Stimulated activated memory B cell treated with anti-CD40 and anti-IgM and Interleukin-4, amounts not matched to agents 10 μg/mL and 1 μg/mL and 100 μg/mL, for 72 hours (primary cell): ENCODE data around the gene ZNF558.
"Not testable (repeated sequence)": the region's sequence is repeated elsewhere in the genome, so short reads cannot be mapped to it uniquely, and the experiment has no call there.

Experiments
- ATAC-seq: fragments of 150-1000 bp; cut with Tn5 transposase; 2 replicates; pipeline ENCODE4 v1.10.0; 2021
- H3K27ac Mint-ChIP-seq: one replicate; pipeline ENCODE4 v1.8.0; 2022; ENCODE audit warnings: mild to moderate bottlenecking, mixed read lengths
- H3K27me3 Mint-ChIP-seq: one replicate; pipeline ENCODE4 v1.8.0; 2022; ENCODE audit warnings: mixed read lengths
- H3K36me3 Mint-ChIP-seq: one replicate; pipeline ENCODE4 v1.8.0; 2022; ENCODE audit warnings: mixed read lengths
- H3K4me1 Mint-ChIP-seq: one replicate; pipeline ENCODE4 v1.8.0; 2022; ENCODE audit warnings: mixed read lengths
- H3K4me3 Mint-ChIP-seq: one replicate; pipeline ENCODE4 v1.8.0; 2022; ENCODE audit warnings: mild to moderate bottlenecking, moderate library complexity, mixed read lengths
- H3K9me3 Mint-ChIP-seq: one replicate; pipeline ENCODE4 v1.8.0; 2022; ENCODE audit warnings: mixed read lengths

The ZNF558 gene

GRCh38 chr19:8826371-8826770, 5.7 kb downstream of the ZNF558 start:
- peaks cover 67% of the 10 kb centered on the region for H3K36me3 Mint-ChIP-seq
- H3K4me3 Mint-ChIP-seq = no peak overlapping the region
- H3K27me3 Mint-ChIP-seq = no peaks in the 10 kb centered on the region
- H3K27ac Mint-ChIP-seq = no peak overlapping the region
- H3K9me3 Mint-ChIP-seq = peaks cover 7% of the 10 kb centered on the region
- peaks cover 3% of the 10 kb centered on the region for H3K4me1 Mint-ChIP-seq
- no peak for ATAC-seq

DNA sequence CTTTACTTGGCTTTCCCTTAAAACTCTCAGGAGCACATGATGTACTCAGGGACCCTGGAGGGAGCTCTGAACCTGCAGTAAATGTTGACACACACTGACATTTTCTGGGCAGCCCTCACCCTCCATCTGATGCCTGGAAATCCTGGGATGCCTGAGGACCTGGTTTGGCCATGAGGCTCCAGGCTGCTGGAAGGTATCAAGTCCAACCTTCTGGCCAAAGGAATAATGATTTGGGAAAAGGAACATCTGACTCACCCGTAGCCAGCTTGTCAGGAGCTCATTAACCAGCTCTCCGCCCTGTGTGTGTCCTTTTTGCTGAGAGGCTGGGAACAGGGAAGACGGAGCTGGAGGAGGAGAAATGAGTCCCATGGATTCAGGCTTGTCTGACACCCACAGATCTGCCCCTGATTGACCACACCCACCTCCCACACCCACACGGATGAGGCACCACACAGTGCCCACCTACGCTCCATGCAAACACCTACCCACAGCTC, 10.3 kb downstream of the ZNF558 start:
- H3K27me3 Mint-ChIP-seq = no peaks in the 10 kb centered on the region
- H3K27ac Mint-ChIP-seq = no peak overlapping the region
- peaks cover 28% of the 10 kb centered on the region for H3K9me3 Mint-ChIP-seq
- no peak for ATAC-seq
- no peaks in the 10 kb centered on the region for H3K4me1 Mint-ChIP-seq
- H3K36me3 Mint-ChIP-seq = peaks cover 93% of the 10 kb centered on the region
- no peak overlapping the region for H3K4me3 Mint-ChIP-seq

DNA sequence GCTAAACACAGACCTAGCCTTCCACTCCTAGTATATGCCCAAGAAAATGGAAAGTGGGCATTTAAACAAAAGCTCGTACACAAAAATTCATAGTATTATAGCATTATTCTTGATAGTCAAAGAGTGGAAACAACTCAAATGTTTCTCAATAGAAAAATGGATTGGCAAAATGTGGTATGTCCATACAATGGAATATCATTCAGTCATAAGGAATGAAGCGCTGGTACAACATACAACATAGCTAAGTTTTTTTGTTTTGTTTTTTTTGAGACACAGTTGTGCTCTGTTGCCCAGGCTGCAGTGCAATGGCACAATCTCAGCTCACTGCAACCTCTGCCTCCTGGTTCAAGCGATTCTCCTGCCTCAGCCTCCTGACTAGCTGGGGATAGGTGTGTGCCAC, 11.9 kb downstream of the ZNF558 start:
- no peak overlapping the region for H3K27ac Mint-ChIP-seq
- peaks cover 100% of the 10 kb centered on the region for H3K36me3 Mint-ChIP-seq
- no peaks in the 10 kb centered on the region for H3K4me1 Mint-ChIP-seq
- no peak overlapping the region for H3K4me3 Mint-ChIP-seq
- ATAC-seq = no peak
- peaks cover 39% of the 10 kb centered on the region for H3K9me3 Mint-ChIP-seq
- H3K27me3 Mint-ChIP-seq = no peaks in the 10 kb centered on the region

GRCh38 chr19:8815780-8816179, 16.3 kb downstream of the ZNF558 start:
- peaks cover 44% of the 10 kb centered on the region for H3K9me3 Mint-ChIP-seq
- H3K27ac Mint-ChIP-seq = no peak overlapping the region
- H3K27me3 Mint-ChIP-seq = no peaks in the 10 kb centered on the region
- H3K36me3 Mint-ChIP-seq = peaks cover 100% of the 10 kb centered on the region
- H3K4me1 Mint-ChIP-seq = no peaks in the 10 kb centered on the region
- no peak for ATAC-seq
- no peak overlapping the region for H3K4me3 Mint-ChIP-seq

DNA sequence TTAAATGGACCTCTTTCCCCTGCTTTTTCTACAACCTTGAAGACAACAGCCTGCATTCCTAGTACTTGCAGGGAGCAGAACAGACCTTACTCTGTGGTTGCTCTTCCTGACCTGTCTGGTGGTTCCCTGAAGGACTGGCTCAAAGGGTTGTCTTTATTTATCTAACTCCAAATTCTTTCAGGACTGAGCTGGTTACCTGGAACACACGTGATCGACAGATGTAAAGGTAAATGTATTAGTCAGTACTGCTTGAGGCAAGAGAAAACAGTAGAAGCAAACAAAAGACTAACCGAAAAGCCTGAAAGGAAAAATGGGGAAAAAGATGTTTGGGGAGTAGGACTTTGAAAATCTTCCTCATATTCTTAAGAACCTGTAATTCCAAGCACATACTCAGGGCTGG, 17.9 kb downstream of the ZNF558 start:
- H3K4me3 Mint-ChIP-seq = no peak overlapping the region
- H3K4me1 Mint-ChIP-seq = no peaks in the 10 kb centered on the region
- no peak for ATAC-seq
- H3K27me3 Mint-ChIP-seq = no peaks in the 10 kb centered on the region
- H3K36me3 Mint-ChIP-seq = peaks cover 88% of the 10 kb centered on the region
- H3K9me3 Mint-ChIP-seq = peaks cover 39% of the 10 kb centered on the region
- H3K27ac Mint-ChIP-seq = no peak overlapping the region

DNA sequence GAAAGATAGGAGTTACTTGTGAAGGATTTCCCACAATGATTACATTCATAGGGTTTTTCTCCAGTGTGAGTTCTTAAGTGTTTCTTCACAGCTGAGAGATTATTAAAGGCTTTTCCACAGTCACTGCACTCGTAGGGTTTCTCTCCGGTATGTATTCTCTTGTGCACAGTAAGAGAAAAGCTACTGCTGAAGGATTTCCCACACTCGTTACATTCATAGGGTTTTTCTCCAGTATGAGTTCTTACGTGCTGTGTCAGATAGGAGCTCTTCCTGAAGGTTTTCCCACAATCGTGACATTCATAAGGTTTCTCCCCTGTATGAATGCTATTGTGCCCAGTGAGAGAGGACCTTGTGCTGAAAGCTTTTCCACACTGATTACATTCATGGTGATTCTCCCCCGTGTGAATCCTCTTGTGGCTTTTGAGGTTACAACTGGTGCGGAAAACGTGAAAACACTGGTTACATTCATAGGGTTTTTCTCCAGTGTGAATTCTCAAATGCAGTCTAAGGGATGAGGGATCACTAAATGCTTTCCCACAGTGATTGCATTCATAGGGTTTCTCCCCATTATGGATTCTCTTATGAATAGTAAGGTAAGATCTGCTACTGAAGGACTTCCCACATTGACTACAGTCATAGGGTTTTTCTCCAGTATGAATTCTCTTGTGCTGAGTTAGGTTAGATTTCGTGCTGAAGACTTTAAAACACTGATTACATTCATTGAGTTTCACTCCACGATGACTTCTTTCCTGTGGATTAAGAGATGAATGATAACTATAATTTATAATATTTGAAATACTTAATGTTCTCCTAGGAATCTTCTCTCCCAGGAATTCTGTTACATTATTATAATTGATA, 20.6 kb downstream of the ZNF558 start:
- H3K27me3 Mint-ChIP-seq = no peaks in the 10 kb centered on the region
- H3K4me3 Mint-ChIP-seq = no peak overlapping the region
- no peak overlapping the region for H3K27ac Mint-ChIP-seq
- H3K36me3 Mint-ChIP-seq = peaks cover 81% of the 10 kb centered on the region
- H3K4me1 Mint-ChIP-seq = no peaks in the 10 kb centered on the region
- H3K9me3 Mint-ChIP-seq = peaks cover 38% of the 10 kb centered on the region
- no peak for ATAC-seq

GRCh38 chr19:8806661-8807060, 25.4 kb downstream of the ZNF558 start:
- Mint-ChIP-seq H3K36me3 (peaks cover 58% of the 10 kb centered on the region), H3K9me3 (peaks cover 29% of the 10 kb centered on the region), H3K27me3 (no peaks in the 10 kb centered on the region), H3K4me3 (no peak overlapping the region), H3K4me1 (no peaks in the 10 kb centered on the region), H3K27ac (no peak overlapping the region)
- no peak for ATAC-seq

DNA sequence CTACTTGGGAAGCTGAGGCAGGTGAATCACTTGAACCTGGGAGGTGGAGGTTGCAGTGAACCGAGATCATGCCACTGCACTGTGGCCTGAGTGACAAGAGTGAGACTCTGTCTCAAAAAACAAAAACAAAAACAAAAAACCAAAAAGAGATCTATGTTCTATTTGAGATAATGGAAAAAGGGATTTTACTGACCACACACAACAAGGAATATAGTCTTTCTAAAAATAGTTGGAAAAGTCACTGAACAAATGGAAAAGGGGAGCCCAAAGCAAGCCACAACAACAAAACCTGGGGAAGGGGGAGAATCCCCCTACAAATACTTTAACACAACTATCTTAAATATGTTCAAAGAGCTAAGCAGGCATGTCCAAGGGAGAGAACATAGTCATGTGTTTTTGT, 37.3 kb downstream of the ZNF558 start:
- peaks cover 10% of the 10 kb centered on the region for H3K9me3 Mint-ChIP-seq
- no peak overlapping the region for H3K4me3 Mint-ChIP-seq
- H3K36me3 Mint-ChIP-seq = no peaks in the 10 kb centered on the region
- no peaks in the 10 kb centered on the region for H3K4me1 Mint-ChIP-seq
- no peak overlapping the region for H3K27ac Mint-ChIP-seq
- no peaks in the 10 kb centered on the region for H3K27me3 Mint-ChIP-seq
- no peak for ATAC-seq

- not testable (repeated sequence) for H3K27me3 Mint-ChIP-seq, ATAC-seq, H3K27ac Mint-ChIP-seq, H3K9me3 Mint-ChIP-seq, H3K4me3 Mint-ChIP-seq, H3K4me1 Mint-ChIP-seq, H3K36me3 Mint-ChIP-seq
Measured at GRCh38 chr19:8773587-8773986, 58.5 kb downstream of the ZNF558 start.

DNA sequence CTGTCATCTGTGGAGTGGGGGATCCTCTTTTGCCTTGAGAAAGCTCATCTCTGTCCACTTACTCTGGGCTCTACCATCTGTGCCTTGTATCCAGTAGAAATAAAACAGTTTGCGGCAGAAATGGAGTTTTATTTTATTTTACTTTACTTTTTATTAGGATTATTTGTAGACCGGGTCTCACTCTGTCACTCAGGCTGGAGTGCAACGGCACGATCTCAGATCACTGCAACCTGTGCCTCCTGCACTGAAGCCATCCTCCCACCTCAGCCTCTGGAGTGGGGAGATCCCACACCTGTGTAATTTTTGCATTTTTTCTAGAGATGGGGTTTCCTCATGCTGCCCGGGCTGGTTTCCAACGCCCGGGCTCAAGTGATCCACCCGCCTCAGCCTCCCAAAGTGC, 62.8 kb downstream of the ZNF558 start:
- not testable (repeated sequence) for H3K27ac Mint-ChIP-seq, ATAC-seq, H3K36me3 Mint-ChIP-seq, H3K27me3 Mint-ChIP-seq, H3K9me3 Mint-ChIP-seq, H3K4me1 Mint-ChIP-seq, H3K4me3 Mint-ChIP-seq

- not testable (repeated sequence) for ATAC-seq, H3K4me3 Mint-ChIP-seq, H3K27ac Mint-ChIP-seq, H3K4me1 Mint-ChIP-seq, H3K27me3 Mint-ChIP-seq, H3K9me3 Mint-ChIP-seq, H3K36me3 Mint-ChIP-seq
Measured at GRCh38 chr19:8767257-8767656, 64.8 kb downstream of the ZNF558 start.
